Activated B cell treated with CpG ODN at 0.5 μM for 24 hours (primary cell): ENCODE results near the gene TCEAL2. TPM values are rescaled to one million over a fixed set of nuclear protein-coding genes. Genes with fewer than 3 reads are reported as not detected.
"Not testable (repeated sequence)": the region's sequence is repeated elsewhere in the genome, so short reads cannot be mapped to it uniquely, and the experiment has no call there.

Experiments used
- ATAC-seq: fragments of 200-7000 bp; cut with Tn5 transposase; one replicate; pipeline ENCODE4 v1.10.0; 2021; ENCODE audit warnings: low read depth, mild to moderate bottlenecking, moderate library complexity
- CTCF ChIA-PET: fragments of 350-600 bp; sonication (Branson Sonifier 250); formaldehyde crosslinking; loops from one replicate; lab custom pipeline; 2021; ENCODE audit warnings: antibody characterized with exemption; lab: Charles Lee
- POLR2A ChIA-PET: fragments of 350-600 bp; sonication (Branson Sonifier 250); formaldehyde crosslinking; loops from one replicate; lab custom pipeline; 2021; ENCODE audit warnings: antibody characterized with exemption; lab: Charles Lee
- DNase-seq: peaks from one replicate; pipeline ENCODE4 v3.0.0; 2022
- H3K27ac Mint-ChIP-seq: one replicate; pipeline ENCODE4 v1.8.0; 2020; ENCODE audit warnings: mixed read lengths
- H3K27me3 Mint-ChIP-seq: one replicate; pipeline ENCODE4 v1.8.0; 2021; ENCODE audit warnings: mixed read lengths
- H3K36me3 Mint-ChIP-seq: one replicate; pipeline ENCODE4 v1.8.0; 2021; ENCODE audit warnings: low read depth, mixed read lengths
- H3K4me1 Mint-ChIP-seq: one replicate; pipeline ENCODE4 v1.8.0; 2021; ENCODE audit warnings: mixed read lengths
- H3K4me3 Mint-ChIP-seq: one replicate; pipeline ENCODE4 v1.8.0; 2020; ENCODE audit warnings: mild to moderate bottlenecking, mixed read lengths
- H3K9me3 Mint-ChIP-seq: one replicate; pipeline ENCODE4 v1.8.0; 2020; ENCODE audit warnings: mixed read lengths
- CTCF ChIP-seq: fragments of 200-600 bp; IDR thresholded peaks from one replicate; pipeline ENCODE4 v1.8.0; 2022; ENCODE audit warnings: antibody characterized with exemption, mild to moderate bottlenecking
- intact Hi-C: fragments of 100-400 bp; cut with micrococcal nuclease; formaldehyde crosslinking; loops from one replicate; pipeline ENCODE4 v1.15.1; 2024
- total RNA-seq: library from RNA; stranded (reverse); gene quantifications from 2 replicates; pipeline ENCODE4 v1.2.3, GENCODE V29; 2022

Gene TCEAL2
- total RNA-seq = not detected in 2 replicates

GRCh38 chrX:102125436-102125835, at the start of gene TCEAL2:
TSS of gene TCEAL2 (plus strand) at chrX:102125679. CDS start at chrX:102126831, 1,152 bp downstream.
- ATAC-seq, H3K4me1 Mint-ChIP-seq, H3K9me3 Mint-ChIP-seq, H3K36me3 Mint-ChIP-seq, POLR2A ChIA-PET, H3K27ac Mint-ChIP-seq, DNase-seq, CTCF ChIA-PET, intact Hi-C loops: not testable (repeated sequence)
- Mint-ChIP-seq H3K27me3 (peaks cover 12% of the 10 kb centered on the region), H3K4me3 (peak within 1 kb of the TSS; percentile 52)

- intact Hi-C loops = no loop called here
- TF ChIP-seq CTCF = no peak
- POLR2A ChIA-PET = no interaction called here
- H3K27me3 Mint-ChIP-seq = peaks cover 2% of the 10 kb centered on the region
- CTCF ChIA-PET = no interaction called here
- DNase-seq = no peak
- no peak overlapping the region for H3K4me3 Mint-ChIP-seq
- ATAC-seq = no peak
- H3K4me1 Mint-ChIP-seq = no peaks in the 10 kb centered on the region
- H3K27ac Mint-ChIP-seq = no peak overlapping the region
- no peaks in the 10 kb centered on the region for H3K9me3 Mint-ChIP-seq
- no peaks in the 10 kb centered on the region for H3K36me3 Mint-ChIP-seq
Measured at GRCh38 chrX:102077426-102077825, 48.1 kb upstream of the TCEAL2 start.

- intact Hi-C loops = loop anchor here (5.0 kb wide), 1 partner anchor 488 kb away; no protein-coding TSS in a partner anchor
- POLR2A ChIA-PET = no interaction called here
Measured at GRCh38 chrX:102085706-102086105, 39.8 kb upstream of the TCEAL2 start.

GRCh38 chrX:102113367-102113766, 12.1 kb upstream of the TCEAL2 start:
- Mint-ChIP-seq H3K4me3 (no peak overlapping the region), H3K27me3 (peaks cover 4% of the 10 kb centered on the region), H3K27ac (no peak overlapping the region), H3K36me3 (no peaks in the 10 kb centered on the region), H3K9me3 (peaks cover 3% of the 10 kb centered on the region), H3K4me1 (no peaks in the 10 kb centered on the region)
- DNase-seq (no peak), ATAC-seq (no peak)
- POLR2A ChIA-PET = no interaction called here
- intact Hi-C loops = no loop called here
- CTCF ChIA-PET = no interaction called here
- TF ChIP-seq CTCF = no peak

More at GRCh38 chrX:102085706-102086105, 39.8 kb upstream of the TCEAL2 start:
- CTCF ChIA-PET = no interaction called here
- ATAC-seq = no peak
- no peak overlapping the region for H3K4me3 Mint-ChIP-seq
- H3K9me3 Mint-ChIP-seq = no peaks in the 10 kb centered on the region
- H3K27ac Mint-ChIP-seq = no peak overlapping the region
- no peak for DNase-seq
- H3K36me3 Mint-ChIP-seq = no peaks in the 10 kb centered on the region
- H3K4me1 Mint-ChIP-seq = no peaks in the 10 kb centered on the region
- no peaks in the 10 kb centered on the region for H3K27me3 Mint-ChIP-seq
- no peak for TF ChIP-seq CTCF

GRCh38 chrX:102115748-102116147, 9.7 kb upstream of the TCEAL2 start:
- TF ChIP-seq CTCF = no peak
- peaks cover 3% of the 10 kb centered on the region for H3K9me3 Mint-ChIP-seq
- no peak overlapping the region for H3K4me3 Mint-ChIP-seq
- intact Hi-C loops = no loop called here
- peaks cover 4% of the 10 kb centered on the region for H3K27me3 Mint-ChIP-seq
- POLR2A ChIA-PET = no interaction called here
- no peaks in the 10 kb centered on the region for H3K4me1 Mint-ChIP-seq
- CTCF ChIA-PET = no interaction called here
- H3K36me3 Mint-ChIP-seq = no peaks in the 10 kb centered on the region
- no peak for DNase-seq
- ATAC-seq = no peak
- H3K27ac Mint-ChIP-seq = no peak overlapping the region

- ATAC-seq, H3K36me3 Mint-ChIP-seq, CTCF ChIA-PET, H3K9me3 Mint-ChIP-seq, POLR2A ChIA-PET, H3K4me1 Mint-ChIP-seq, intact Hi-C loops, DNase-seq, H3K27ac Mint-ChIP-seq: not testable (repeated sequence)
- Mint-ChIP-seq H3K4me3 (peak overlapping the region; percentile 52), H3K27me3 (peaks cover 12% of the 10 kb centered on the region)
Measured at GRCh38 chrX:102125014-102125413, 465 bp upstream of the TCEAL2 start.

- CTCF ChIA-PET, DNase-seq, POLR2A ChIA-PET, H3K36me3 Mint-ChIP-seq, H3K4me1 Mint-ChIP-seq, H3K9me3 Mint-ChIP-seq, intact Hi-C loops, H3K27ac Mint-ChIP-seq, H3K4me3 Mint-ChIP-seq, ATAC-seq: not testable (repeated sequence)
- peaks cover 16% of the 10 kb centered on the region for H3K27me3 Mint-ChIP-seq
Measured at GRCh38 chrX:102126080-102126818, 770 bp downstream of the TCEAL2 start.
